Vagina (tissue), 2 donors: ENCODE data around the gene ITPRIP. TPM values are rescaled to one million over a fixed set of nuclear protein-coding genes. Genes with fewer than 3 reads are reported as not detected.
A peak's percentile ranks its signal among the peaks of the same experiment; 100 is the strongest.

ENCODE experiments used
- DNase-seq, 2 donors: peaks; one replicate each; pipeline ENCODE4 v3.0.0-alpha.2; 2017; ENCODE audit errors: extremely low spot score in 2 of 2
- H3K27ac ChIP-seq: fragments of 200-600 bp; sonication (generic); one replicate; pipeline ENCODE4 v1.5.1; 2019
- H3K27me3 ChIP-seq: fragments of 200-600 bp; sonication (generic); one replicate; pipeline ENCODE4 v1.5.1; 2019
- H3K36me3 ChIP-seq, 2 donors: fragments of 200-600 bp; sonication (generic); one replicate each; pipeline ENCODE4 v1.5.1; 2017 to 2019
- H3K4me1 ChIP-seq: fragments of 200-600 bp; sonication (generic); one replicate; pipeline ENCODE4 v1.5.1; 2019
- H3K4me3 ChIP-seq, 2 donors: fragments of 200-600 bp; sonication (generic); 1 replicate in 1 of 2; 2 replicates in 1 of 2; pipeline ENCODE4 v1.5.1; 2016 to 2019
- H3K9me3 ChIP-seq: fragments of 200-600 bp; sonication (generic); one replicate; pipeline ENCODE4 v1.5.1; 2019
- CTCF ChIP-seq, 3 experiments: fragments of 450-650 bp in 2 of 3; fragments of 200-600 bp in 1 of 3; sonication (generic) in 1 of 3; IDR thresholded peaks; one replicate each; pipeline ENCODE4 v1.5.1; 2017 to 2019; ENCODE audit warnings: antibody characterized with exemption in 3 of 3, mild to moderate bottlenecking in 2 of 3, moderate library complexity in 2 of 3
- POLR2A ChIP-seq, 2 donors: fragments of 450-650 bp; IDR thresholded peaks; one replicate each; pipeline ENCODE4 v1.6.1; 2017; ENCODE audit warnings: antibody characterized with exemption in 2 of 2, mild to moderate bottlenecking in 2 of 2, moderate library complexity in 2 of 2
- POLR2AphosphoS5 ChIP-seq, 2 donors: sonication (generic); formaldehyde crosslinking; IDR thresholded peaks; one replicate each; pipeline ENCODE4 v1.9.0; 2017; ENCODE audit warnings: antibody characterized with exemption in 2 of 2, mild to moderate bottlenecking in 2 of 2, low read depth in 1 of 2; ENCODE audit not compliant: insufficient read depth in 1 of 2
- intact Hi-C: fragments of 100-400 bp; cut with DNase I; formaldehyde crosslinking; loops from one replicate; pipeline ENCODE4 v1.15.1; 2023
- total RNA-seq: library from RNA; depleted of rRNA; stranded (reverse); fragments of >200 nt; gene quantifications from one replicate; pipeline ENCODE4 v1.2.3, GENCODE V29; 2016

Gene ITPRIP
- total RNA-seq, 1 donor from 2014 or later: 85.7 TPM

DNA sequence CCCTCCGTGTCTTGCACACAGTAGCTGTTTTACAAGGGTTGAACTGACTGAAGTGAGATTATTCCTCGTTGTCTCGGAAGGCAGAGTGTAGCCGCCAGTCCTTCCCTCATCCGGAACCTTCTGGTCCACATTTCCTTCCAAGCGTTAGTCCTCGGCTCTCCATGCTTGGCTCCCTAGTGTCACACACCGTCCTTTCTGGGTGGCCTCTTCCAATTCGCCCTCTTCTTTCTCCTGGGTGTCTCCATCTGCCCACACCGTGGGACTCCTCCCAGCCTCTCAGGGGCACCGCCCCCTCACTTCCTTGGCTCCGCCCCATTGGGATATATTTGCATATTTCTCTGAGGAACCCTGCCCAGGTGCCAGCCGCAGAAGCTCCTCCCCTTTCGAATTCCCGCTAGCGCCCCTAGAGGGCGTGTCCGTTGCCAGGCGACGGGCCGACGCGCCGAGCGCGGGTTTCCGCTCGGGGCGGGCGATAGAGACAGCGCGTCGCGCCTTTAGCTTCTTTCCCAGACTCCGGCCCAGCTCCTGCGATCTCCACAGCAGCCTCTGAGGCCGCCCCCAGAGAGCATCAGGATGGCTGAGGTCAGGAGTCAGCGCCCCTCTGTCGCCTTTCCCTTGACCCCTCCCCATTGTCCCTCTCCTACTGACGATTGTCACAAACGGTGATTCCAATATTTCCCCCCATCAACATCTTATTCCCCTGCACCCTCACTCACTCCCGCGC is 15.2 kb upstream of the ITPRIP start, which contains the start of gene CFAP58:
Gene CFAP58 (plus strand): TSS at position 509 of the 724 bp plus-strand sequence. CDS start 65 bp downstream, at position 574.
- intact Hi-C loops: no loop called here
- Histone ChIP-seq H3K27me3 (no peaks in the 10 kb centered on the region), H3K4me1 (peaks cover 24% of the 10 kb centered on the region), H3K36me3 (no peaks in the 10 kb centered on the region), H3K27ac (peak within 1 kb of the TSS; percentile 18), H3K4me3 (peak within 1 kb of the TSS; percentile 42 to 43), H3K9me3 (no peaks in the 10 kb centered on the region)
- TF ChIP-seq CTCF (IDR thresholded peaks at IDR 0.05) (peak; percentile 41 to 45 (median 43)), POLR2AphosphoS5 (IDR thresholded peaks at IDR 0.05; ENCODE audit: insufficient read depth in 1 of 2, low read depth in 1 of 2) (peak; percentile 75 to 86), POLR2A (IDR thresholded peaks at IDR 0.05) (peak in 1 of 2 donors; percentile 15)
- DNase-seq: peak in 1 of 2 donors; percentile 96

- H3K27ac ChIP-seq: no peak overlapping the region
Observed at GRCh38 chr10:104351919-104352318, 13.7 kb upstream of the ITPRIP start.

DNA sequence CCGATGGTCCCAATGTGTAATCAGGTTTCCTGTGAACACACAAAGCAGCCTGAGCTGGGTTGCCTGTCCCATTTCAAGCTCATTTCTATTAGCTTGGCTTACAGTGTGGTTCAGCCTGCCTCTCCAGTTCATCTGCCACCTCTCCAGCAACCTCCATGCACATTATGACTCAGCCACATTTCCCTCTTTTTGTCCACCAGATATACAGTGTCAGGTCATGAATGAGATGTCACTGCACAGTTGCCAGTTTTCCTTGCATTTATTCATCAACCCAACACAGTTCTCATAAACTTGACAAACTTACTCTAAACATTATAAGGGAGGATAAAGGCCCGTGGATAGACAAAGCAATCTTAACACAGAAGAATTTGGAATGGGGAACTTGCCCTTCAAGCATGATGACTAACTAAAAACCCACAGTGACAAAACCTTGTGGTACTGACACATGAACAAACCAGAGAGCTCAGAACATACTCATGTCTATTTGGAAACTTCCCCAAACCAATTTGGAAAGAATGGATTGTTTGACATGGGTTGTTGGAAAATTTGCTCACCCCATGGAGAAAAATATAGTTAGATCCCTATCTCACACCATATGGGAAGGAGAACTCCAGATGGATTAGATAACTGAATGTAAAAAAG is 12.9 kb upstream of the ITPRIP start:
- Histone ChIP-seq H3K4me1 (peaks cover 24% of the 10 kb centered on the region), H3K27me3 (no peaks in the 10 kb centered on the region), H3K4me3 (no peak overlapping the region), H3K9me3 (no peaks in the 10 kb centered on the region), H3K36me3 (no peaks in the 10 kb centered on the region), H3K27ac (no peak overlapping the region)
- intact Hi-C loops: no loop called here
- no peak for DNase-seq
- TF ChIP-seq CTCF (IDR thresholded peaks at IDR 0.05): no peak
- no peak for TF ChIP-seq POLR2A (IDR thresholded peaks at IDR 0.05)
- no peak for TF ChIP-seq POLR2AphosphoS5 (IDR thresholded peaks at IDR 0.05; ENCODE audit: insufficient read depth in 1 of 2, low read depth in 1 of 2)

More at GRCh38 chr10:104351919-104352318, 13.7 kb upstream of the ITPRIP start:
- Histone ChIP-seq H3K4me1 (peaks cover 24% of the 10 kb centered on the region), H3K9me3 (no peaks in the 10 kb centered on the region), H3K27me3 (no peaks in the 10 kb centered on the region), H3K36me3 (no peaks in the 10 kb centered on the region), H3K4me3 (no peak overlapping the region)
- no peak for TF ChIP-seq POLR2AphosphoS5 (IDR thresholded peaks at IDR 0.05; ENCODE audit: insufficient read depth in 1 of 2, low read depth in 1 of 2)
- no peak for TF ChIP-seq CTCF (IDR thresholded peaks at IDR 0.05)
- TF ChIP-seq POLR2A (IDR thresholded peaks at IDR 0.05): no peak
- intact Hi-C loops: no loop called here
- no peak for DNase-seq

GRCh38 chr10:104350127-104350635 is 11.9 kb upstream of the ITPRIP start:
- Histone ChIP-seq H3K36me3 (no peaks in the 10 kb centered on the region), H3K27ac (peak overlapping the region; percentile 55), H3K4me1 (peaks cover 24% of the 10 kb centered on the region), H3K27me3 (no peaks in the 10 kb centered on the region), H3K9me3 (no peaks in the 10 kb centered on the region), H3K4me3 (no peak overlapping the region)
- intact Hi-C loops: no loop called here
- no peak for TF ChIP-seq POLR2A (IDR thresholded peaks at IDR 0.05)
- TF ChIP-seq CTCF (IDR thresholded peaks at IDR 0.05): peak; percentile 45 to 77 (median 61)
- TF ChIP-seq POLR2AphosphoS5 (IDR thresholded peaks at IDR 0.05; ENCODE audit: insufficient read depth in 1 of 2, low read depth in 1 of 2): peak in 1 of 2 donors; percentile 57
- no peak for DNase-seq
